ENCODE measurements around the gene CALML3. TPM values are rescaled to one million over a fixed set of nuclear protein-coding genes. Genes with fewer than 3 reads are reported as not detected.

Gene CALML3
- total RNA-seq, 1 donor from 2014 or later, result not detected

DNA sequence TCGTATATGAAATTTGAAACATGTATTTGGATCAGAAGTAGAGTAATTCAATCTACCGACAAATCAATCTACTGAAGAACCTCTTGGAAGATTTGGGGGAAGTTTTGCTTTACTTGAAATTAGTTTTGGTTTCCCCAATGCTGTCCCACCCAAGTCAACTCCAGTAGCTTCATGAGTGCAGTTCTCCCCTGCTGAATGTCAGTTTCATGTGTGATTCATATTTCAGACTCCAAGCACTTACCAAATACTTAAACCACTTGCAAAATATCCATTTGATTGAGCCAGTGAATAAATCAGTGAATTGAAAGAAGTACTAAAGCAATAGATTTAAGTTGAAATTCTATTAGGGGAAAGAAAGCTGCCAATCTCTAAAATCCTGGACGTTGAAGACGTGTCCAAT, 34.7 kb upstream of the CALML3 start:
- Histone ChIP-seq H3K36me3 (no peaks in the 10 kb centered on the region), H3K9me3 (replicated peaks) (peaks cover 12% of the 10 kb centered on the region), H3K4me3 (no peak overlapping the region), H3K27ac (replicated peaks) (no peak overlapping the region), H3K4me1 (no peaks in the 10 kb centered on the region), H3K27me3 (ENCODE audit: low read depth) (peaks cover 25% of the 10 kb centered on the region)
- TF ChIP-seq, protein P1, sequence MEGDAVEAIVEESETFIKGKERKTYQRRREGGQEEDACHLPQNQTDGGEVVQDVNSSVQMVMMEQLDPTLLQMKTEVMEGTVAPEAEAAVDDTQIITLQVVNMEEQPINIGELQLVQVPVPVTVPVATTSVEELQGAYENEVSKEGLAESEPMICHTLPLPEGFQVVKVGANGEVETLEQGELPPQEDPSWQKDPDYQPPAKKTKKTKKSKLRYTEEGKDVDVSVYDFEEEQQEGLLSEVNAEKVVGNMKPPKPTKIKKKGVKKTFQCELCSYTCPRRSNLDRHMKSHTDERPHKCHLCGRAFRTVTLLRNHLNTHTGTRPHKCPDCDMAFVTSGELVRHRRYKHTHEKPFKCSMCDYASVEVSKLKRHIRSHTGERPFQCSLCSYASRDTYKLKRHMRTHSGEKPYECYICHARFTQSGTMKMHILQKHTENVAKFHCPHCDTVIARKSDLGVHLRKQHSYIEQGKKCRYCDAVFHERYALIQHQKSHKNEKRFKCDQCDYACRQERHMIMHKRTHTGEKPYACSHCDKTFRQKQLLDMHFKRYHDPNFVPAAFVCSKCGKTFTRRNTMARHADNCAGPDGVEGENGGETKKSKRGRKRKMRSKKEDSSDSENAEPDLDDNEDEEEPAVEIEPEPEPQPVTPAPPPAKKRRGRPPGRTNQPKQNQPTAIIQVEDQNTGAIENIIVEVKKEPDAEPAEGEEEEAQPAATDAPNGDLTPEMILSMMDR (IDR thresholded peaks at IDR 0.05; ENCODE audit: borderline replicate concordance), result no peak
- DNase-seq, result no peak
- intact Hi-C loops (cut with micrococcal nuclease), result no loop called here

DNA sequence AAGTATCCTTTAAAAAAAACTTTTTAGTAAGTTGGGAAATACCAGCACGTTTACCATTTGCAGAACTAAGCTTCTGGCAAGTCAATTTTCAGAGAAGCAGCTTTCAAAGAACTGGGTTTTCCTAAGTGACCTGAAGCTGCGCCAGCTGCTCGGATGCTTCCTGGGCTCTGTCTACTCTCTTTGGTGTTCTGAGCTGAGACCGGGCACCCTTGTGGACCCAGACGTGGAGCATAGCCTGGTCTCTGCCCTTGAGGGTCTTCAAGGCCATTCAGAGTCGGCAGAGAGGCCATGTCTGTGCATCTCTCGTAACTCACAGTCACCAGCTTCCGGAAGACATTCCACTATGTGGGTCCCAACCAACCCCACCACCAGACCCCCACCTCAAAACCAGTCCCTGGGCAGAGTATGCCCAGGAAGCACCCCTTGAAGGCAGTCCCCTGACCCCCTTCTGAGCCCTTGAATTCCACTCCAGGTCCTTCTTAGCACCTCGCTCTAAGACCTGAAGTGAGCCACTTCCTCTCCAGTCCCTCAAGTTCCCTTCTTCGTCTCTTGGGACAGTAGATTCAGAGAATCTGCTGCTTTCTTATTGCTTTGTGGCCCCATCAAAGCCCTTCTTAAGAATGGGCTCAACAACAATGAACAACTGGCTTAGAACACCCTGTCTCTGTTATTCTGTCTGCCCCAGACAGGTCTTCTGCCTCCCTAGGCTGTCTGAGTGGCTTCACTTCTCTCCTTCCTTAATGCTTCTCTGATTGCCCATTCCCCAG, 33.9 kb upstream of the CALML3 start:
- intact Hi-C loops (cut with micrococcal nuclease), result no loop called here

DNA sequence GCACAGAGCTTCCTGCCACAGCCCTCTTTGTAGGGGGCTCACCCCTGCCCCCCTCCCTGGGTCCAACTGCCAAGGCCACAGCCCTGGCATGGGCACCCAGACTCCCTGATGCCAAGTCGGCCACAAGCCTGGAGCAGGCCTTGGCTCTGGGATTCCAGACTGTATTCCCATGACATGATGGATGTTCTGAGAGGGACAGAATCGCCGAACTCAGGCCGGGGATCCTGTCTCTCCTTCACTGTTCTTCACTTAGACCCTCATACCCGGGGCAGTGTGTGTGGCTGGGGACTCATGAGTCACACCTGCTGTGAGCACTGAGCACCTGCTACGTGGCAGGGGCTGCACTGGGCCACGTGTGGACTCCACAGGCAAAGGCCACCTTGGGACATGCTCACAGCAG, 33.3 kb upstream of the CALML3 start:
- intact Hi-C loops (cut with micrococcal nuclease), result no loop called here
- no peak overlapping the region for H3K4me3 ChIP-seq
- H3K27me3 ChIP-seq (ENCODE audit: low read depth), result peaks cover 10% of the 10 kb centered on the region
- H3K4me1 ChIP-seq, result no peaks in the 10 kb centered on the region
- H3K36me3 ChIP-seq, result no peaks in the 10 kb centered on the region
- TF ChIP-seq, protein P1 (IDR thresholded peaks at IDR 0.05; ENCODE audit: borderline replicate concordance), result no peak
- peaks cover 12% of the 10 kb centered on the region for H3K9me3 ChIP-seq (replicated peaks)
- DNase-seq, result no peak
- no peak overlapping the region for H3K27ac ChIP-seq (replicated peaks)

More for the DNA sequence above, 33.9 kb upstream of the CALML3 start:
- Histone ChIP-seq H3K4me1 (no peaks in the 10 kb centered on the region), H3K4me3 (no peak overlapping the region), H3K27ac (replicated peaks) (no peak overlapping the region), H3K9me3 (replicated peaks) (peaks cover 12% of the 10 kb centered on the region), H3K36me3 (no peaks in the 10 kb centered on the region), H3K27me3 (ENCODE audit: low read depth) (peaks cover 16% of the 10 kb centered on the region)
- DNase-seq, result no peak
- TF ChIP-seq, protein P1 (IDR thresholded peaks at IDR 0.05; ENCODE audit: borderline replicate concordance), result no peak

DNA sequence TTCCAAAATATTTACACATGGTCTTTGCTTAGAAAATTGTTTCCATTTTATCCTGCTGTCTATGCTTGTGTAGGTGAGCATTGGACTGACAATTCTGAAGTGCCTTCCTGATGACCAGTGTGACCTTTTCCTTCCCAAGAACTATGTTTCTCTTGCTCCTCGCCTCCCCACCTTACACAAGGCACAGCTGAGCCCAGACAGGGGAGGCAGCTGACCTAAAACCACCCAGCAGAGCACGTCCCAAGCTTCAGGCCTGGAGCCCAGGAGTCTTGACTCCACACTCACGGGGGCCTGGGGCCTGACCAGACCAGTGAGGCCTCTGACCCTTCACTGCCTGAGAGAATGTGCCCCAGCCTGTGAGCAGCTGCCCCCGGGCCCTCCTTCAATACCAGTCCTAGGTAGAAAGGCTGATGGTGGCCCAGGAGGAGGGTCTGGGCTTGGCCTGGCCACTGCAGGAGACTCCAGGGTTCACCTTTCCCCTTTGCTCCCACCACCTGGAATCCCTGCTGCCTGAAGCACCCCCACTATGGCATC, 32.4 kb upstream of the CALML3 start:
- peaks cover 12% of the 10 kb centered on the region for H3K9me3 ChIP-seq (replicated peaks)
- TF ChIP-seq, protein P1 (IDR thresholded peaks at IDR 0.05; ENCODE audit: borderline replicate concordance), result no peak
- intact Hi-C loops (cut with micrococcal nuclease), result no loop called here
- no peaks in the 10 kb centered on the region for H3K36me3 ChIP-seq
- H3K4me3 ChIP-seq, result no peak overlapping the region
- H3K27ac ChIP-seq (replicated peaks), result no peak overlapping the region
- no peaks in the 10 kb centered on the region for H3K4me1 ChIP-seq
- peaks cover under 1% of the 10 kb centered on the region for H3K27me3 ChIP-seq (ENCODE audit: low read depth)
- DNase-seq, result no peak

DNA sequence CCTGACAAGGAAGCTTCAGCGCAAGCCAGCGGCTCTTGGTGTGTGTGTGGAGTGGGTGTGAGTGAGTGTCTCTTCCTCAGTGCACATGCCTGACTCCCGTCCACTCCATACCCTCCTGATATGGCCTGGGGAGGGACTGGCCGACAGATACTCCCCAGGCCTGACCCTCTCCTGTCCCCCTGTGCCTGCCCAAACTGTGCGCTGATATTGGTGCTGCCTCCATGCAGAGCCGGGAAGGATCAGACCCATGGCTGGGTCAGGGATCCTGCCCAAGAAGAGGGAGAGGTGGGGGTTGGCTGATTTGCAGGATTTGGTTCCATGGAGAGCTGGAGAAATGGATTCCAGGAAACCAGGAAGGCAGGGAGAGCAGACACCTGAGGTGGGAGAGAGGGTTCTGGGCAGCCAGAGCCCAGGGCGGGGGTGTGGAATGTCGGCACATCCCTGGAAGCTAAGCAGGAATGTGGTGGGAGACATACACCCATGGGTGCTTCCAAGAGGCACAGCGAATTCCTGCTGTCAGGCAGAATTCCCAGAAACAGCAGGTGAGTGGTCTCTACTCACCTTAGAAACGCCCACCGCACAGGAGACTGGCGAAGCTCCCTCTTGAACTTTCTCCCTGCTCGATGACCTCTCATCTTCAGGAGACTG, 31.7 kb upstream of the CALML3 start:
- TF ChIP-seq, protein P1 (IDR thresholded peaks at IDR 0.05; ENCODE audit: borderline replicate concordance), result no peak
- Histone ChIP-seq H3K9me3 (replicated peaks) (peaks cover 12% of the 10 kb centered on the region), H3K27ac (replicated peaks) (no peak overlapping the region), H3K36me3 (no peaks in the 10 kb centered on the region), H3K4me3 (no peak overlapping the region), H3K27me3 (ENCODE audit: low read depth) (no peaks in the 10 kb centered on the region), H3K4me1 (no peaks in the 10 kb centered on the region)
- intact Hi-C loops (cut with micrococcal nuclease), result no loop called here
- DNase-seq, result no peak

Measured in left ventricle myocardium inferior (tissue), 1 donor.